Pancreas (tissue), 10 donors: ENCODE results near the gene WNT6. TPM values are rescaled to one million over a fixed set of nuclear protein-coding genes. Genes with fewer than 3 reads are reported as not detected.

Experiments used
- ATAC-seq, 4 donors: fragments of 200-7000 bp; cut with Tn5 transposase; one replicate each; pipeline versions ENCODE4 v1.8.0 to v1.9.1; 2020; ENCODE audit warnings: mild to moderate bottlenecking in 4 of 4, moderate library complexity in 4 of 4
- DNase-seq, 6 donors: peaks; one replicate each; pipeline ENCODE4 v3.0.0-alpha.2; 2020
- FAIRE-seq: peaks from 2 replicates; lab custom pipeline; 2012; peaks lifted over from hg19 to GRCh38; lab: Jason Lieb, UNC
- H3K27ac ChIP-seq, 4 donors: fragments of 200-600 bp; sonication (generic); 1 replicate in 3 of 4; 2 replicates in 1 of 4; pipeline versions ENCODE4 v1.5.0 to v1.8.0; 2020
- H3K27me3 ChIP-seq, 4 donors: fragments of 200-600 bp; one replicate each; pipeline ENCODE4 v1.8.0; 2021
- H3K36me3 ChIP-seq, 3 donors: fragments of 200-600 bp; sonication (generic) in 1 of 3; one replicate each; pipeline versions ENCODE4 v1.5.0 to v1.8.0; 2020 to 2021
- H3K4me1 ChIP-seq, 3 donors: fragments of 200-600 bp; one replicate each; pipeline ENCODE4 v1.8.0; 2021
- H3K4me3 ChIP-seq, 4 donors: fragments of 200-600 bp; sonication (generic) in 2 of 4; one replicate each; pipeline versions ENCODE4 v1.5.0 to v1.8.0; 2020 to 2021
- H3K9me3 ChIP-seq, 4 donors: fragments of 200-600 bp; one replicate each; pipeline ENCODE4 v1.8.0; 2021
- CTCF ChIP-seq, 4 donors: fragments of 200-600 bp; sonication (generic) in 3 of 4; IDR thresholded peaks; one replicate each; pipeline versions ENCODE4 v1.5.0 to v1.8.0; 2021; ENCODE audit warnings: antibody characterized with exemption in 4 of 4
- WGBS, 2 donors: extraction: QIAGEN DNeasy Blood & Tissue Kit; methylation state at CpG; one replicate each; pipeline ENCODE4 v1.1.7; 2013; 5-methylcytosine and 5-hydroxymethylcytosine counted together
- intact Hi-C, 3 donors: fragments of 100-400 bp; cut with DNase I; formaldehyde crosslinking; loops; one replicate each; pipeline versions ENCODE4 v1.11.1 to v1.14.2; 2022
- polyA plus RNA-seq, 2 donors: library from polyadenylated mRNA; stranded (reverse); fragments of 200-250 nt; gene quantifications; one replicate each; pipeline ENCODE4 v1.2.3, GENCODE V29; 2013
- total RNA-seq, 6 donors: library from RNA; stranded (reverse); fragmentation: NEBNext Ultra II Directional in 4 of 6; extraction: Animal tissue kit (Norgen Biotek cat#: 25700) in 4 of 6; gene quantifications; one replicate each; pipeline versions ENCODE4 v1.2.1 to v1.2.4, GENCODE V29; 2021 to 2023
- donor health status: healthy with polysubstance abuse.
- donor health status: DM: no; HTN: no; CAD: no; lungs with moderate emphysema.
- donor health status: DM: no; HTN: no; CAD: no.
- donor health status: control.
- donor health status: control.
- donor health status: Bipolar disorder and iron deficiency.
- donor health status: DM: yes; HTN: yes; CAD: no.
- donor health status: DM: no; HTN: no; CAD: no.
- donor health status: DM: no; HTN: no; CAD: no.
- donor health status: DM: yes; HTN: yes; CAD: no.

Gene WNT6
- total and polyA plus RNA-seq, 8 donors = 0.09 to 1.2 (median 0.32) TPM; not detected in 1

- WGBS, 2 donors = 68 to 75% methylated on average over 16 to 17 of the region's 17 CpGs
- H3K36me3 ChIP-seq = no peaks in the 10 kb centered on the region
- H3K27me3 ChIP-seq = no peaks in the 10 kb centered on the region
- no peak overlapping the region for H3K4me3 ChIP-seq
- no peaks in the 10 kb centered on the region for H3K4me1 ChIP-seq
- H3K27ac ChIP-seq = no peak overlapping the region
- no peak for DNase-seq
- ATAC-seq = no peak
- no peaks in the 10 kb centered on the region for H3K9me3 ChIP-seq
- no peak for TF ChIP-seq CTCF (IDR thresholded peaks at IDR 0.05)
- intact Hi-C loops = no loop called here
- no peak for FAIRE-seq
Measured at GRCh38 chr2:218829868-218830451, 29.6 kb upstream of the WNT6 start.

GRCh38 chr2:218830526-218831306, 28.9 kb upstream of the WNT6 start:
- TF ChIP-seq CTCF (IDR thresholded peaks at IDR 0.05) = no peak
- Histone ChIP-seq H3K4me3 (no peak overlapping the region), H3K36me3 (no peaks in the 10 kb centered on the region), H3K4me1 (no peaks in the 10 kb centered on the region), H3K27me3 (no peaks in the 10 kb centered on the region), H3K9me3 (no peaks in the 10 kb centered on the region), H3K27ac (no peak overlapping the region)
- intact Hi-C loops = no loop called here
- no peak for FAIRE-seq
- 65 to 66% methylated on average over 3 of the region's 3 CpGs for WGBS, 2 donors
- no peak for DNase-seq
- no peak for ATAC-seq

GRCh38 chr2:218831378-218831990, 28.1 kb upstream of the WNT6 start, which contains the start of gene PRKAG3:
Gene PRKAG3 (minus strand): TSS chr2:218831803.
- Histone ChIP-seq H3K27me3 (no peaks in the 10 kb centered on the region), H3K27ac (no peak within 1 kb of the TSS), H3K4me1 (no peaks in the 10 kb centered on the region), H3K36me3 (no peaks in the 10 kb centered on the region), H3K9me3 (no peaks in the 10 kb centered on the region), H3K4me3 (no peak within 1 kb of the TSS)
- 51 to 64% methylated on average over 18 of the region's 18 CpGs for WGBS, 2 donors
- intact Hi-C loops = no loop called here
- DNase-seq (no peak), FAIRE-seq (no peak), ATAC-seq (no peak)
- TF ChIP-seq CTCF (IDR thresholded peaks at IDR 0.05) = no peak

- DNase-seq = no peak
- no peaks in the 10 kb centered on the region for H3K9me3 ChIP-seq
- H3K27ac ChIP-seq = no peak overlapping the region
- 52 to 76% methylated on average over 3 of the region's 3 CpGs for WGBS, 2 donors
- H3K36me3 ChIP-seq = no peaks in the 10 kb centered on the region
- ATAC-seq = peak in 1 of 4 donors; percentile 22
- TF ChIP-seq CTCF (IDR thresholded peaks at IDR 0.05) = no peak
- H3K27me3 ChIP-seq = no peaks in the 10 kb centered on the region
- no peaks in the 10 kb centered on the region for H3K4me1 ChIP-seq
- no peak for FAIRE-seq
- no peak overlapping the region for H3K4me3 ChIP-seq
- intact Hi-C loops = no loop called here
Measured at GRCh38 chr2:218832081-218832480, 27.5 kb upstream of the WNT6 start.
